GM18909 (cell line): ENCODE data around the gene MX2.

Source experiments
- ATAC-seq: cut with Tn5 transposase; IDR thresholded peaks from one replicate; pipeline ENCODE4 v1.9.1; 2021; ENCODE audit warnings: mild to moderate bottlenecking; ENCODE audit not compliant: unreplicated experiment, poor library complexity

The MX2 gene

DNA sequence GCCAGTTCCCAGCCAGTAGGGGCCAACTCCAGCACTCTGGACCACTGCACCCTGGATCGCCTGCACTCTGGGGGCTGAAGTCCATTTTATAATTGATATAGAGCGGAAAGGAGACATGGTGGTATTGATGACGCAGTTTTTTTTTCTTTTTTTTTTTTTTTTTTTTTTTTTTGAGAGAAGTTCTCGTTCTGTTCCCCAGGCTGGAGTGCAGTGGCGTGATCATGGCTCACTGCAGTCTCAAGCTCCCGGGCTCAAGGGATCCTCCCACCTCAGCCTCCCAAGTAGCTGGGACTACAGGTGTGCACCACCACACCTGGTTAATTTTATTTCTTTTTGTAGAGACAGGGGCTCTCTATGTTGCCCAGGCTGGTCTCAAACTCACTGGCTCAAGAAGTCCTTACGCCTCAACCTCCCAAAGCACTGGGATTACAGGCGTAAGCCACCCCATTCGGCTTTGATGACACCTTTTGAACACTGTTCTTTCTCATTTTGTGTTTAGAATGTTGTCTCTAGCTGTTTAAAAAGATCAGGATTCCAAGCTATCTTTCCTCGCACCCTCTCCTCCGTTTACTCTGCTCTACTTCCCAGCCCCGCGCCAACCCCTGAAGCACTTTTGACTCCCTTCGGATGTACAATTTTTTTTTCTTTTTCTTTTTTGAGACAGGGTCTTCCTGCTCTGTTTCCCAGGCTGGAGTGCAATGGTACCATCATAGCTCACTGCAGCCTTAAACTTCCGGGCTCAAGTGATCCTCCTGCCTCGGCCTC, 960 bp downstream of the MX2 start:
- ATAC-seq = no peak

DNA sequence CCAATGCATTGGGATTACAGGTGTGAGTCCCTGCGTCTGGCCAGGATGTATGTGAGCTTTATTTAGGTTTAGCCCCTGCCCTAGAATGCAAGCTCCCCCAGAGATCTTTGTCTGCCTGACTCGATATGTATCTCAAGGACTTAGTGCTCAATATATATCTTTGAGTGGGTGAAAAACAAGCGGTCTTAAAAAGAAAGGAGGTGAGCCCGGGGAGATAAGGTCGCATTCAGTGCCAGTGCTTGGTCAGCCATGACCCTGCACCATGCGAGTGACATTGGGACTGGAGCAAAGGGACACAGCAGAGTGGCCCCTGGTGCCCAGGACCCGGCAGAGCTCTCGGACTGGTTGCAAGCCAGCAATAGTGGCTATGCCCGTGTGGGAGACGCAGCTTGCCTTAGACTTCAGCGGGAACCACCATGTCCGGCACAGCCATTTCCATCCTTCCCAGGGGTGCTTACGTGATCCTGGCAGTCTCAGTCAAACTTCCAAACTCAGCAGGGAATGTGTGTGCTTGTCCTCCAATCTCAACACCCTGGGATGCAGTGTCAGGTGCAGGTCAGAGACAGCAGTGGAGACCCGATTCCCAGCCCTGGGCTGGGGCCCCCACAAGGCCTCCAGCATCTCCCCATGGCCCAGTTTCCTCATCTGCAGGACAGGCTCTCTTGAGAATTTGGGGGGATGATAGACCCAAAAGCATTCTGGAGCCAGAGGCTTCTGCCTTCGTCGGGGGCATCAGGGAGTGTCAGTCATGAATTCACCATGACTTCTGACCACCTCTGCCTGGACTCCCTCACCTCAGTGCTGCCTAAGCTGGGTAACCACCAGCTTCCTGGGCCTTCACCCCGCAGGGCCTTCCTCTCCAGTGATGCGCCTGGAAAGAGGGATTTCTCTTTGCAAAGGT, 1.8 kb downstream of the MX2 start:
- no peak for ATAC-seq

- no peak for ATAC-seq
Measured at GRCh38 chr21:41364308-41364707, 2.5 kb downstream of the MX2 start.

DNA sequence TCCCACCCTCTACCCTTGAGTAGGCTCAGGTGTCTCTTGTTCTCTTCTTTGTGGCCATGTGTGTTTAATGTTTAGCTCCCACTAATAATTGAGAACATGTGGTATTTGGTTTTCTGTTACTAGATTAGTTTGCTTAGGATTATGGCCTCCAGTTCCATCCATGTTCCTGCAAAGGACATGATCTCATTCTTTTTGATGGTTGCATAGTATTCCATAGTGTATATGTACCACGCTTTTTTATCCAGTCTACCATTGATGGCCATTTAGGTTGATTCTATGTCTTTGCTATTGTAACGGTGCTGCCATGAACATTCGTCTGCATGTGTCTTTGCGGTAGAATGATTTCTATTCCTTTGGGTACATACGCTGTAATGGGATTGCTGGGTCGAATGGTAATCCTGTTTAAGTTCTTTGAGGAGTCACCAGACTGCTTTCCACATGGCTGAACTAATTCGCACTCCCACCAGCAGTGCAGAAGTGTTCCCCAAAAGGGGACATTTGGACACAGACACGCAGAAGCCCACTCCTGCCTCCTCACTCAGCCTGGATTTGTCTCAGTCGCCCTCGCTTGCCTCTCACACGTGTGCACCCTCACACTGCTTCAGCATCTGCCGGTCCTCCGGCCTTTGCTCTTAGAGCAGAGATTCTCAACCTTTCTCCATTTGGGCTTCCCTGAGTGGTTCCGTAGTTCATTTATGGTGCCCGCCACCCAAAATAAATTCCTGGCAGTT, 3.7 kb downstream of the MX2 start:
- ATAC-seq = no peak

- ATAC-seq = no peak
Measured at GRCh38 chr21:41366522-41367151, 4.8 kb downstream of the MX2 start.

DNA sequence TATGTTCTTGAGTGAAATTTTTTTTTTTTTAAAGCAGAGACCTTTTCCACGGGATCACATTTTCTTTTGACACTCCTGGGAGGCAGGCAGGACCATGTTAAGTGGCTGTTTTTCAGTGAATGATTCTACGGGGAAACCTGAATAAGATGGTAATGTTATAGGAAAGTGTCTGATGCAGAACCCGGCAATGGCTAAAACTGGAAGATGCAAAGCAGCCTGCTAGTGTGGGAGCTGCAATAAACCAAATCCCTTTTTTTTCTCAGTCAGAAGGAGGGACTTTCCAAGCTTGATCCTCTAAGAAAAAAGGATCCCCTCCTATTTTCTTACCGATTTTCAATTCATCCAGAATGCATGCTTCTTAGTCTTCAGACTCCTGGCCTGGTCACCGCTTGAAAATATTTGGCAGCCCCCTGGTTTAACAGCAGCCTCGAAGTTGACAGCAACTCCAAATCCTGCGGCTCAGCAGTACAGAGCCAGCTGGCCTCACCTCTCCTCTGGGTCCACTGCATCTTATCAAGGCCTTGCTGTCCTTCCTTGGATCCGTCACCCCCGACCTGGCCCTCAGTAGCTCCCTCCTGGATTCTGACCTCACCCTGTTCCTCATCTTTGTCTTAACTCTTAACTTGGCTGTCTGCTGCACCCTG, 5.6 kb downstream of the MX2 start:
- peak; percentile 12 for ATAC-seq

- peak; percentile 65 for ATAC-seq
Measured at GRCh38 chr21:41367945-41368734, 6.3 kb downstream of the MX2 start.

- ATAC-seq = no peak
Measured at GRCh38 chr21:41368735-41369104, 6.9 kb downstream of the MX2 start.

- peak; percentile 38 for ATAC-seq
Measured at GRCh38 chr21:41369105-41369919, 7.5 kb downstream of the MX2 start.

- ATAC-seq = peak; percentile 4
Measured at GRCh38 chr21:41369920-41370839, 8.4 kb downstream of the MX2 start.

- ATAC-seq = no peak
Measured at GRCh38 chr21:41370840-41371684, 9.2 kb downstream of the MX2 start.

DNA sequence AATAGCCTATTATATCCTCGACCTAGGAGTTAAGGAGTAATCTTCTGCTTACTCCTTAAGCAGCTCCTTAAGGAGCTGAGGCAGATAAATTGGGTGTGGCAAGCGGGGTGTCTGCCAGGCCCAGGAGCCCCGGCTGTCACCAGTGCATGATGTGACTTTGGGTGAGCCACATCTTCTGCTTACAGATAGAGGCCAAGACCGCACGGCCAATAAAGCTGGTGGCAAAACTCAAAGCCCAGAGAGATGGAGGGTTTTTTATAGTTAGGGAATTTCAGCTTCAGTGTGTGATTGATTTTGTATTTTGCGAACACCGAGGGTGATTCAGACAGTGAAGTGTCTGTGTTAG, 9.8 kb downstream of the MX2 start:
- ATAC-seq = no peak

- ATAC-seq = no peak
Measured at GRCh38 chr21:41373253-41373652, 11.4 kb downstream of the MX2 start.

GRCh38 chr21:41373763-41374162, 11.9 kb downstream of the MX2 start:
- no peak for ATAC-seq

GRCh38 chr21:41374177-41374712, 12.4 kb downstream of the MX2 start:
- ATAC-seq = no peak

DNA sequence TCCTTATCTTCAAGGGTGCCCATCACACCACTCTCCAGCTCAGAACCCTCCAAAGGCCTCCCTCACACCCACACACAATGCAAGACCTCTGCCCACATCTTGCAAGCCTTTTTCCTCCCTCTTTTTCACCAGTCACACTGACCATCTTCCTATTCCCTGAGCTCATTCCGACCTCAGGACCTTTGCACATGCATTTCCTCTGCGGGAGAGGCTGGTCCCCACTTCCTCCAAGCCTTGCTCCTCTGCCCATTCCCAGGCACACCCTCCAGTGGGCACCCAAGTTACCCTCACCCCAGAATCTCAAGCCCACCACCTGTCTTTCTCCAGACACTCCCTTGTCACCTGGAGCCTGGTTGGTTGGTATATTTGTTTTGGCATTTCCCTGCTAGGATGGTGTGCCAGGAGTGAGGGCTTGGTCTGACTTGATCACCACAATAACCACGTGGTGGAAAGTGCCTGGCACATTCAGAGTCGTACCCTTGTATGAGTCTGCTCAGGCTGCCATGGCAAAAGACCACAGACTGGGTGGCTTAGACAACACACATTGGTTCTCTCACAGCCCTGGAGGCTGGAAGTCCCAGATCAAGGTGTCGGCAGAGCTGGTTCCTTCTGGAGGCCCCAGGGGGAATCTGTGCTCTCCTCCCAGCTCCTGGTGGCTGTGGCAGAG, 13.2 kb downstream of the MX2 start:
- no peak for ATAC-seq
